GM21529 (cell line): ENCODE measurements around the gene ZBTB47.

ENCODE experiments used
- ATAC-seq: cut with Tn5 transposase; IDR thresholded peaks from one replicate; pipeline ENCODE4 v1.9.1; 2021; ENCODE audit not compliant: unreplicated experiment

The ZBTB47 gene

DNA sequence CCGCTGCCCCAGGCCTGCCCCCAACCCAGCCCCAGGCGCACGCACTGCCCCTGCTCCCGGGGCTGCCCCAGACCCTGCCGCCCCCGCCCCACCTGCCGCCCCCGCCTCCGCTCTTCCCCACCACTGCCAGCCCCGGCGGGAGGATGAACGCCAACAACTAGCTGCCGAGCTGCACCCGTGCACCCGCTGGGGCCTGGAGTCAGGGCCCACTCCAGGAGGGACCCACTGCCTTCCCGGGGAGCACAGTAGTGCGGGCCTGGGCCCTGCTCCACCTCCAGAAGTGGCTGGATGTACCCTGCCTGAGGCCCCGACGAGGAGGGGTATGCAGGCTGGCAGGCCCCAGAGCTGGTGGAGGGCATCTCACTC is 10.9 kb downstream of the ZBTB47 start:
- no peak for ATAC-seq

DNA sequence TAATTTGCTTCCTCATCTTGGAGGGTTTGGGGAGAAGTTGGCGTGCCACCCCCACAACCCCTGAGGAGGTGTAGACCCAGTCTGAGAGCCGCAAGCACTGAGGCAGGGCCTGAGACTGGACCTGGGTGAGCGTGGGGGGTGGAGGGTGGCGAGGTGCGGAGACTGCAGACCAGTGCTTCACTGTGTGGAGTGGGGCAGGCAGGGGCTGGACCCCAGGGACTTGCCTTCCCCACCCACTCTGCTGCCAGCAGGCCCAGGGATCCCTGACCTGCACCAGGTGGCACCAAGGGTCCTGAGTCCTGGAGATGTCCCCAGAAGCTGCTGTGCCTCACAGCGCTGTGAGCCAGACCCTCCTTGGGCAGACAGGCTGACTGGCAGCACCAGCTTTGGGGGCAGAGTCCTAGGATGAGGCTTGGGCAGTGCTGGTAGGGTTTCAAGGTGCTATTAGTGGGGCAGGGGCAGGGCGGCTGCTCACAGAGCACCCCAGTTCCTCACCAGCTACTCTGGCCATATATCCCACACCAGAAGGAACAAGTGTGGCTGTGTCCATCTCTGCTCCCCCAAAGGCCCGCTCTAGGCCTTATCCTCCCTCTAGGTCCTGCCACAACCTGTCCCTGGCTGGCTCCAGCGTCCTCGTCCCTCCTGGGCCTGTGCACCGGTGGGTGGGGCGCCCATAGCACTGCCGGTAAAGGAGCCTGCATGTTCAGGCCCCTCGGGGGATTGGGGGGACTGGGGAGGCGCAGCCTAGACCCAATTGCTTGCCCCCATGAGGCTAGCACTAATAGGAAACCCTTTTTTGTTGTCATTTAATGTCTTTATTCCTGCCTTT is 11.8 kb downstream of the ZBTB47 start:
- ATAC-seq = no peak

DNA sequence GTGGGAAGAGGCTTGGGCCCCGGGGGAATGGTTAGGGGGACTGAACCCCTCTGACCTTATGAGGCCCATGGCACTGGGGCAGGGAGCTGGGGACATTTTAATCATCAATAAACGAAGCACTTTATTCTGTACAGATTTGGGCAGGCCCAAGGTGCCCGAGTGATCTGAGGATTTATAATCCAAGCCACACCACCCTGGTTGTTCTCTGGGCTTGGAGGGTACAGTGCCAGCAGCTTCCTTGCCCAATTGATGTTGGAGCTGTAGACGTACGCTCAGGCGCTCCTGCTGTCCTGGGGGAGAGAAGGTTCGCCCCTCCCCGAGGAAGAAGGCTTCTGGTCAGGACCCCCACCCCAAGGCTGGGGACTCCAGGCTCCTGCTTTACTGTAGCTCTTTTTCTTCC is 12.5 kb downstream of the ZBTB47 start:
- ATAC-seq = no peak

DNA sequence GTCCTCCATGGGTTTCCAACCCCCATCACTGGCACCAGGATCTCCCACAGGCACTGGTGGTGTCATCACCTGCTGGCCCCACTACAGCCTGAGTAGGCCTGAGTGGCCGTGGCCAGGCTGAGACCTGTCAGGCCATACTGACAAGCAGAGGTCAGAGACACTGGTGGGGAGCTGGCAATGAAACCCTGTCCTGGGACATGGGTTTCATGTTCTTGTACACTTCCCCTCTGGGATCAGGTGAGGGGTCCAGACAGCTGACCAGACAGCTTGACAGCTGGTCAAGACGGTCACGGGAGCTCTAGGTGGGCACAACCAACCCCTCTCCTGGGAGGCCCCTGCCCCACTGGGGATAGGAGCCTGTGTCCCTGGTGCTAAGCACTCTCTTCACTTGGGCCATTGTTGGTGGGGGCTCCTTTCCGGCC is 13.1 kb downstream of the ZBTB47 start:
- ATAC-seq = no peak

DNA sequence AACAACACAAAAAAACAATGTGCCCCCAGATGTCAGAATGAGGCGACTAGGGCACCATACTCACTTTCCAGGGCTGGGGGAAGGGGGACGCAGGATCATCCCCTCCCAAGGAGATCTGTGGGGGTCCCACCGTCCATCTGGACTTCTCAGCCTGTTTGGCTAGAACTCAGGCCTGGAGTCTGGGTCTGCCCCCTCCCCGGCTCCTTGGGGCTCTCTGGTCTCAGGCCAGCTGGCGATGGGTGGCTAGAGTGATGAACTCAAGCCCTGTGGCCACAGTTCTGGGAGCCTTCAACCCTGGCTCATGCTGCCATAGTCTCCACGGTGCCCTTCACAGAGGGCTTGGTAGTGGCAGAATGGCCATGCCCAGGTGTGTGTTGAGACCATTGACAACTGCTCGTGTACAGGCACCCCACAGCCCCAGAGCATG is 13.6 kb downstream of the ZBTB47 start:
- no peak for ATAC-seq

DNA sequence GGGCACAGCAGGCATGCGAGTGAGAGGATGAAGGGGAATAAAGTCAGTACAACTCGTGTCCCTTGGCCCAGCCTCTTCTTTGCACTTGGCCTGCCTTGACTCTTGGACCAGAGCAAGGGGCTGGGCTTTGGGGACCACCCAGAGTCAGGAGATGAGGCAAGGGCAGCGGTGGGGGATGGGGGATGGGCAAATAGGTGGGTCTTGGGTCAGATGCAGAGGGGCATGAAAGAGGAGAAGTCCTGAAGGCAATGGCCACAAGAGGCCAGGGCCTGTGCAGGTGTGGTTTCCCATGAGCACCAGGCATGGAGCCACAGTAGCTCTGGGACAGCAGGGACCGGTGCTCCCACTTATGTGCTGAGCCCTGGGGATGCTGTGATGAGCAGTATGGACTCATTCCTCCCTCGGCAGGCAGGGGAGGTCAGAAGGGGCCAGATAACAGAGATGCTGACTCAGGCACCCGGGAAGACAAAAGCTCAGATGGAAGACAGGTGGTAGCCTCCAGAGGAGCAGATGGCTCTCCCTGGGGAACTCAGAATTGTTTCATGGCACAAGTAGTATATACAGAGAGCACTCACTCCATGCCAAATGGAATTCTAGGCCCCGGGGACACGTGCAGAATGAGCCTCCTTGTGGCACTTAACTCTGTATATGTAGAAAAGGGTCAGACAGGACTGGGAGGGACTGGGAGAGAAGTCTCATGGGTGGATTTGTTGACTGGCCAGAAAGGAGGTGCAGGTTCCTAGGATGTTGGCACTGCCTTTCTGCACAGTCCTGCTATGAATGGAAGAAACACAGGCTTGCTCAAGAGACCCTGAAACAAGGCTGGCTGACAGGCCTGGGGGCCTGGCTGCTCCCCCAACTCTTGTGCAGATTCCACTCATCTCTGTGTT is 14.3 kb downstream of the ZBTB47 start:
- ATAC-seq = no peak

DNA sequence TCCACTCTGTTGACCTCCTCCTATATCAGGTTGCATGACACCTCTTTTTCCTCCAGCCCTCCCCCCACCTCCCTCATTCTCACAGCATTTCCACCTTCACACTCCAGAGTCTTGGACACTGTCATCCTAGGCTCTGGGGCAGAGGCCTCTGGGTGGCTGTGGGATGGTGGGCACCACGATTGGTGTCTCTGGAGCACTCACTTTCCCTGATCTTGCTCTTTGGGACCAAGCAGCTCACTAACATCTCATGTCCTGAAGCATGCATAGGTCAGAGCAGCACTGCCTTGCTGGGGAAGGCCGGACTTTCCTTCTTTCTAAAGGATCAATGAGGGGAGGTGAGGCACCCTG is 14.9 kb downstream of the ZBTB47 start:
- ATAC-seq = no peak

DNA sequence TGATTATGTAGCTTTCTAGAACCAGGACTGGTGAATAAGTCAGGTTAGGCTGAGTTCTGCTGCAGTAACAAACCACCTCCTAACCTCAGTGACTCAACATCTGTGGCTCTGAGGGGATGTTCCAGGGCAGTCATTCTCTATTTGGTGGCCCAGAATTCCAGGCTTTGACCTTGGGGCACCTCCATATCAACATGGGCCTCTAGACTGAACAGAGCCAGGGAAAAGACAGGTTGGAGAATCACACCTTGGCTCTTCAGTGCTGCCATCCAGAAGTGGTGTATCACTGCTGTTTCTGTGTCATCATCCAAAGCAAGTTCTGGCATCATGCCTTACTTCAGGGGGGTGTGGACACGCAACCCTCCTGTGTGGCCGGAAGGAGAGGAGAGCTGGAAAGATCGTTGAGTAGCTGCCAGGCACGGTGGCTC is 15.3 kb downstream of the ZBTB47 start:
- ATAC-seq = no peak

DNA sequence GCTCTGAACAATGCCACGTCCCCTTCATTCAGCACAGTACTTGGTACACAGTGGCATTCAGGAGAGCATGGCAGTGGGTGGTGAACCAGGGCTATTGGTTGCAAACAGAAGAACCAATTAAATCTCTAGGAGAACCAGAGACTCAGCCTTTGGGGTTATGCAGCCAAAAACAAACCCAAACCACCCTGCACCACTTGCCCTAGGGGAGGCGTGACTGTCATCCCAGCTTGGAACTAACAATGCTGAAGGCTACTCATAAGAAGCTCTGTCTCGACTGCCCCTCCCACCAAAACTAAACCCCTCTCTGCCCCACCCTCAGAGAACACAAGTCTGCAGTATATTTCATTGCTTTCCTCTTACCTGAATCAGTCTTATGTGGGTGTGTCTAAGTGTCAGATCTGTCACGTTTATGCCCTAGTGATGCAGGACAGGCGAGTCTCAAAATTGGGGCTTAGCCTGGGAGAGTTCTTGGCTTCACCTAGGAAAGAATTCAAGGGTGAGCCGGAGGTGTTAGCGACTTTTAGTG is 16.6 kb downstream of the ZBTB47 start:
- ATAC-seq = no peak

DNA sequence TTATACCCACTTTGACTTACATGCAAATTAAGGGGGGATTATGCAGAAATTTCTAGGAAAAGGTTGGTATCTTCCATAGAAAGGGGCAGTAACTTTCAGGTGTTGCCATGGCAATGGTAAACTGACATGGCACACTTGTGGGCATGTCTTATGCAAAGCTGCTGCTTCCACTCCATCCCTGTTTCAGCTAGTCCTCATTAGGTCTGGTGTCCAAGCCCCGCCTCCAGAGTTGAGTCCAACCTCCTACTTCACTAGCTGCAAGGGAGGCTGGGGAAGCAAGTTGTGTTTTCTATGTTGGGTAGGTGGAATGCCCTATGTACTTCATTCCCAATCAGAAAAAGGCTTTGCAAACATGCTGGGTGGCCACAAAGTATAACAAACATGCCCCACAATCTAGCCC is 17.2 kb downstream of the ZBTB47 start:
- no peak for ATAC-seq

DNA sequence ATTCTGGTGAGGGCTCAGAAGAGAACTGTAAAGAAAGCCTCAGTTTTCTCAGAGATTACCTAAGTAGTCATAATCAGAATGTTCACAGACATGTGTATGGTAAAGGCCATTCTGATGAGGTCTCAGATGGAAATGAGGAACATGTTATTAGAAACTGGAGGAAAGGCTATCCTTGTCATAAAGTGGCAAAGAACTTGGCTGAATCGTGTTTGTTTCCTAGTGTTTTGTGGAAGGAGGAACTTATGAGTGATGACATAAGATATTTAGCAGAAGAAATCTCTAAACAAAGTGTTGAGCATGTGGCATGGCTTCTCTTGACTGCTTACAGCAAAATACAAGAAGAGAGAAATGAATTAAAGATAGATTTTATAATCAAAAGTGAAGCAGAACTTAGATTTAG is 19.0 kb downstream of the ZBTB47 start:
- no peak for ATAC-seq

DNA sequence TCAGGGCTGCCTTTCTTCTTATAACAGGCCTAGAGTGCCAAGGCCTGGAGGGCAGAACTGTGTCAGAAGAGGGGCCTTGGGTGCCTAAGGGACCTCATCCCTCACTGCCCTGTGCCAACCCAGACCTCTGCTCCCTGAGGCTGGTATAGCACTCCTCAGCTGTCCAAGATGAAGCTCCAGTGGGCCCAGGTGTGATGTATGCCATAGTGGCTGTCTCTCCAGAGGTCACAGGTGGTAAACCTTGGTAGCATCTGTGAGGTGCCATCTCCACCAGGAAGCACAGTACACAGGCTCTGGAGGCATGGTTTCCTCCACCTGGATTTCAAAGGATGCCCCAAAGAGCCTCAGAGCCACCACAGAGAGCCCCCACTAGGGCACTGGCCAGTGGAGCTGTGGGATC is 19.6 kb downstream of the ZBTB47 start:
- ATAC-seq = no peak

DNA sequence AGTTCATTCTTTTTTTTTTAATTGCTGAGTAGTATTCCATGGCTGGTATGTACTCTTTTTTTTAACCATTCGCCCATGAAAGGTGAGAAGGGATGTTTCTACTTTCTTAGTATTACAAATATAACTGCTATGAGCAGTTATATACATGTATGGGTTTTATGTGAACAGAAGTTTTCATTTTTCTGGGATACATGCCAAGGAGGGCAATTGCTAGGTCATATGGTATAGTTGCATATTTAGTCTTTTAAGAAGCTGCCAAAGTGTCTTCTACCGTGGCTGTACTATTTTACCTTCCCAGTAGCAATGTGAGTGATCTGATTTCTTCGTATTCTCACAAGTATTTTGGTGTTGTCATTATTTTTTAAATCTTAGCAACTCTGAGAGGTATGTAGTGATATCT is 20.6 kb downstream of the ZBTB47 start:
- no peak for ATAC-seq

DNA sequence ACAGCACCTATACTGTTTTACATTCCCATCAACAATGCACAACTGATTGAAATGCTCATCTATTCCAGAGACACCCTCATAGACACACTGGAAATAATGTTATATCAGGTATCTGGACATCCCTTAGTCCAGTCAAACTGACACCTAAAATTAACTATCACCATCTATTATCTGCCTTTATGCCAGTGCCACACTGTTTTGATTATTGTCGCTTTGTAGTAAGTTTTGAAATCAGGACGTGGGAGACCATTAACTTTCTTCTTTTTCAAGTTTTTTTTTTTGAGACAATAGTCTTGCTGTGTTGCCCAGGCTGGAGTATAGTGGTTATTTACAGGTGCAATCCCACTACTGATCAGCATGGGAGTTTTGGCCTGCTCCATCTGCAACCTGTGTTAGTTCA is 22.4 kb downstream of the ZBTB47 start:
- no peak for ATAC-seq

DNA sequence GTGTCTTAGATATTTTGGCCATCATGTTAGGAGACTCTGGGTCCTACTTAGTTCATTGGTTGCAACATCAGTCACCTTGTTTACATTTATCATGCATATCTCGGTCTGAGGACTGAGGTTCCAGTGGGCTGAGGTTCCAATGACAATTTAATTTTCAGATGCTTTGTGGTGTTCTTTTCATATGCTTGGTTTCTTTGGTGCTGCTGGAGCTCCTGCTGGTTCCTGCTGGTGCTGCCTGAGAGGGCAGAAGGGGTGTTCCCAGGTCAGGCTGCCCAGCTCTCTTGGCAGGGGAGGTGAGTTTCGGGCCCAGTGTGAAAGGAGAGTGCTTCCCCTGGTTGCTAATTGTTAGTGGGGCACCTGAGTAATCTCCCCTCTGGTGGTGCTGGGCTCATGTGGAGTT is 24.9 kb downstream of the ZBTB47 start:
- ATAC-seq = no peak

DNA sequence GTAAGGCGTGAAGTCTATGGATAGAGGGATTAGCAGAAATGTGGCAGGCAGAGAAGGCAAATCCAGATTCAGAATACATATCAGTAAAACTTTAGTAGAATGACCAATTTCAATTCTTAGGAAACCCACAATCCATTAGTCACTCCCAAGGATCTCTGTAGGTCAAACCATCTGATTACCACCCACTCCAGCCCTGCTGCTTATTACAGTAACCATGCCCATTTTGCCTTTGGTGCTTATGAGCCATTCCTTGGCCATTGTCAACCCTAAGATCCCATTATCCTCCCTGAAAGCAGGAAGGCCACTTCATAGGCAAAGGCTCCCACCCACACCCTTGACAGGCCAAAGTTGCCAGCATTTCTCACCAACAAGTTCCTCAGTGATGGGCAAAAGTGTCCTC is 26.8 kb downstream of the ZBTB47 start:
- ATAC-seq = no peak

DNA sequence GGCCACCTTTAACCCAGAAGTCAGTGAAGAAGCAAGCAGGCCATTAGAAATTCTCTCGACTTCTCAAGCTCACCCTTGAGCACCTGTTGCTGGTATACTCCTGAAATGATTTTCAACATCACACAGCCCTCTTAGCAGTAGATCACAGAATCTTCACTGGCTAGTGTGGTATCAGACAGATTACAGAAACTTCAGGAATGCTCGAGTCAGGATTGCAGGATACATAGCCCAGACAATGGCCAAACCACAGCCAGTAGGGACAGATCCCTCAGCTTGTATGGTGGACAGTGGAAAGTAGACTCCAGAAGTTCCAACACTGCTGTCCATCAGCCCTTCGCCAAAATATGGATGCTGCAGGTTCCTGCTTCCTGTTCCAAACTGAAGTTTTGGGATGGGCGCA is 27.3 kb downstream of the ZBTB47 start:
- no peak for ATAC-seq

DNA sequence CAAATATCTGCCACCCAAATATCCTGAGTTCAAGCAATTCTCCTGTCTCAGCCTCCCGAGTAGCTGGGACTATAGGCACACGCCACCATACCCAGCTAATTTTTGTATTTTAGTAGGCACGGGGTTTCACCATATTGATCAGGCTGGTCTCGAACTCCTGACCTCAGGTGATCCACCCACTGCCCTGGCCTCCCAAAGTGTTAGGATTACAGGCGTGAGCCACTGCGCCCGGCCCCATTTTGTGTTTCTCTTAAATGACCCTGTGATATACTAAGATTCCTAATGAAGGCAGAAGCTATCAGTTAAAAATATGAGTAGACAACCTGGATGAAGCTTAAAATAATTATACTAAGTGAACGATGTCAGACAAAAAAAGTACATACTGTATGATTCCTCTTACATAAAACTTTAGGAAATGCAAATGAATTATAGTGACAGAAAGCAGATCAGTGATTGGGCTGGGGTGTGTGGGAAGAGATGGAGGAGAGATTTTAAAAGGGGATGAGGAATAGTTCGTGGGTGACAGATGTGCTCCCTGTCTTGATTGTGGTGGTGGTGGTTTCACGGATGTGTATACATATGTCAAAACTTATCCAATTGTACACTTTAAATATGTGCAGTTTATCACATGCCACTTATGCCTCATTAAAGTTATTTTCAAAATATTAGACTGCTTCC is 28.0 kb downstream of the ZBTB47 start:
- no peak for ATAC-seq

DNA sequence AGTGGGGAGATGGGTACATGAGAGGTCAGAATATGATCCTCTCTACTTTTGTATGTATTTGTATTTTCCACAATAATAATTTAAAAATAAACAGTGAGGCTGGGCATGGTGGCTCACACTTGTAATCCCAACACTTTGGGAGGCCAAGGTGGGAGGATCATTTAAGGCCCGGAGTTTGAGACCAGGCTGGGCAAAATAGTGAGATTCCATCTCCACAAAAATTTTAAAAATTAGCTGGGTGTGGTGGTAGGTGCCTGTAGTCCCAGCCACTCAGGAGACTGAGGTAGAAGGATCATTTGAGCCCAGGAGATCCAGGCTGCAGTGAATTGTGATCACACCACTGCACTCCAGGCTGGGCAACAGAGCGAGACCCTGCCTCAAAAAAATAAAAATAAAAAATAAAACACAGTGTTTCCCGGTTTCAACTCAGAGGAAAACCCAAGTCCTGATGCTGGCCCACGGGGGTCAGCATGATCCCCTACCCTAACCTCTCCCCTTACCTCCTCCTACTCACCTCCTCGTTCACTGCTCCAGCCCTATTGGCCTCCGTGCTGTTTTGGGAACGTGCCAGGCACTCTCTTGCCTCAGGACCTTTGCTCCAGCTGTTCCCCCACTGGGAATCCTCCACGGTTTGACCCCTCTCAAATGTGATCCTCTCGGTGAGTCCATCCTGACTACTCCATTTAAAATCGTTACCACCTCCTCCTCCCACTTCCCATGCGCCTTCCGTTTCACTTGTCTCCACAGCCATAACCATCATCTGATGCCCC is 29.0 kb downstream of the ZBTB47 start:
- no peak for ATAC-seq

DNA sequence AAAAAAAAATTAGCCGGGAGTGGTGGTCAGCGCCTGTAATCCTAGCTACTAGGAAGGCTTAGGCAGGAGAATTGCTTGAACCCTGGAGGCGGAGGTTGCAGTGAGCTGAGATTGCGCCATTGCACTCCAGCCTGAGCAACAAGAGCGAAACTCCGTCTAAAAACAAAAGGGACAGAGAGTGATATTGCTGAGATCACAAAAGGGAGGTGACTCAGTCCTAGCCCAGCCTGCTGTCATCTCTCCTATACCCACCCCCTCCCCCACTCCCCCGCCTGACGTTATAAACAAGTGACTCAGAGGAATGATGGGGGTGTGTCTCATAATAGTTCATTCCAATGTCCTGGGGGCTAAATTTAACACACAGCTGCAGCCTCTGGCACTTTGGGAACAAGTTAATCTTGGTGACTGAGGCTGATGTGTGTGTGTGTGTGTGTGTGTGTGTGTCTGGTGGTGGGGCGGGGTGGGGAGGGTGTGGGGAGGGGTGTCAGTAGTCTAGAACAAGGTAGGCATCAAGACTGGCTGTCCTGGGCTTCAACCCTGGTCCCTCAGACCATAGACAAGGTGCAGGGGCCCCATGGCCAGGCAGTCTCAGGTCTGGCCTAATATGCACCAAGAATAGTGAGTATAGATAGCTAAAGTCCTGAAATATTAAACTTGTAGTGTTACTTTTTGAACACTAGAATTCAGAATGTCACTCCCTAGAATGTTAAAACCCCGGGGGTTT is 30.5 kb downstream of the ZBTB47 start:
- ATAC-seq = no peak
